Measurements from ENCODE around the gene ZNF385D. TPM values are rescaled to one million over a fixed set of nuclear protein-coding genes. Genes with fewer than 3 reads are reported as not detected.

ZNF385D gene
- total and polyA plus RNA-seq, 2 experiments from 2014 or later: 2.7 to 12.3 TPM

DNA sequence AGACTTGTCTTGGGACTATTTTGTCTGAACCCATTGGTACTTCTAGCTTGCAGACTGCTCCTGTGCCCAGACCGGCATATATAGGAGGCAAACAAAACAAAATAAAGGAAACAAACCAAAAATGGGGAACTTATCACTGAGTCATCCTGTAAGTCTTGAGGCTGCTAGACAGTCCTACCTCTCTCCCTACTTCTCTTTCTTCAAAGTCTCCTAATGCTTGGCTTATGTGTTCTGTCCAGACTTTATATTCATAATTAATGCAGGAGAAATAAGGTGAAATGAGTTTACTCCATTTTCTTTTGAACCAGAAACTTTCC lies 266.2 kb downstream of the ZNF385D start:
- H3F3A ChIP-seq (replicated peaks; ENCODE audit: low read depth): no peaks in the 10 kb centered on the region
- no peak for TF ChIP-seq ZNF114 (CRISPR knock-in tag; IDR thresholded peaks at IDR 0.05)
- TF ChIP-seq, protein P1, sequence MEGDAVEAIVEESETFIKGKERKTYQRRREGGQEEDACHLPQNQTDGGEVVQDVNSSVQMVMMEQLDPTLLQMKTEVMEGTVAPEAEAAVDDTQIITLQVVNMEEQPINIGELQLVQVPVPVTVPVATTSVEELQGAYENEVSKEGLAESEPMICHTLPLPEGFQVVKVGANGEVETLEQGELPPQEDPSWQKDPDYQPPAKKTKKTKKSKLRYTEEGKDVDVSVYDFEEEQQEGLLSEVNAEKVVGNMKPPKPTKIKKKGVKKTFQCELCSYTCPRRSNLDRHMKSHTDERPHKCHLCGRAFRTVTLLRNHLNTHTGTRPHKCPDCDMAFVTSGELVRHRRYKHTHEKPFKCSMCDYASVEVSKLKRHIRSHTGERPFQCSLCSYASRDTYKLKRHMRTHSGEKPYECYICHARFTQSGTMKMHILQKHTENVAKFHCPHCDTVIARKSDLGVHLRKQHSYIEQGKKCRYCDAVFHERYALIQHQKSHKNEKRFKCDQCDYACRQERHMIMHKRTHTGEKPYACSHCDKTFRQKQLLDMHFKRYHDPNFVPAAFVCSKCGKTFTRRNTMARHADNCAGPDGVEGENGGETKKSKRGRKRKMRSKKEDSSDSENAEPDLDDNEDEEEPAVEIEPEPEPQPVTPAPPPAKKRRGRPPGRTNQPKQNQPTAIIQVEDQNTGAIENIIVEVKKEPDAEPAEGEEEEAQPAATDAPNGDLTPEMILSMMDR (conservative IDR thresholded peaks at IDR 0.05; ENCODE audit: low read depth in 2 of 2): no peak
- no peak for TF ChIP-seq JUNB (IDR thresholded peaks at IDR 0.05; ENCODE audit: unreplicated experiment)
- no peak for TF ChIP-seq STAT1 (IDR thresholded peaks at IDR 0.05; ENCODE audit: unreplicated experiment)
- TF ChIP-seq EZH2 (IDR thresholded peaks at IDR 0.05; ENCODE audit: low read depth, unreplicated experiment): no peak
- TF ChIP-seq ZNF331 (CRISPR knock-in tag; IDR thresholded peaks at IDR 0.05; ENCODE audit: low read depth): no peak
- TF ChIP-seq, protein P2, sequence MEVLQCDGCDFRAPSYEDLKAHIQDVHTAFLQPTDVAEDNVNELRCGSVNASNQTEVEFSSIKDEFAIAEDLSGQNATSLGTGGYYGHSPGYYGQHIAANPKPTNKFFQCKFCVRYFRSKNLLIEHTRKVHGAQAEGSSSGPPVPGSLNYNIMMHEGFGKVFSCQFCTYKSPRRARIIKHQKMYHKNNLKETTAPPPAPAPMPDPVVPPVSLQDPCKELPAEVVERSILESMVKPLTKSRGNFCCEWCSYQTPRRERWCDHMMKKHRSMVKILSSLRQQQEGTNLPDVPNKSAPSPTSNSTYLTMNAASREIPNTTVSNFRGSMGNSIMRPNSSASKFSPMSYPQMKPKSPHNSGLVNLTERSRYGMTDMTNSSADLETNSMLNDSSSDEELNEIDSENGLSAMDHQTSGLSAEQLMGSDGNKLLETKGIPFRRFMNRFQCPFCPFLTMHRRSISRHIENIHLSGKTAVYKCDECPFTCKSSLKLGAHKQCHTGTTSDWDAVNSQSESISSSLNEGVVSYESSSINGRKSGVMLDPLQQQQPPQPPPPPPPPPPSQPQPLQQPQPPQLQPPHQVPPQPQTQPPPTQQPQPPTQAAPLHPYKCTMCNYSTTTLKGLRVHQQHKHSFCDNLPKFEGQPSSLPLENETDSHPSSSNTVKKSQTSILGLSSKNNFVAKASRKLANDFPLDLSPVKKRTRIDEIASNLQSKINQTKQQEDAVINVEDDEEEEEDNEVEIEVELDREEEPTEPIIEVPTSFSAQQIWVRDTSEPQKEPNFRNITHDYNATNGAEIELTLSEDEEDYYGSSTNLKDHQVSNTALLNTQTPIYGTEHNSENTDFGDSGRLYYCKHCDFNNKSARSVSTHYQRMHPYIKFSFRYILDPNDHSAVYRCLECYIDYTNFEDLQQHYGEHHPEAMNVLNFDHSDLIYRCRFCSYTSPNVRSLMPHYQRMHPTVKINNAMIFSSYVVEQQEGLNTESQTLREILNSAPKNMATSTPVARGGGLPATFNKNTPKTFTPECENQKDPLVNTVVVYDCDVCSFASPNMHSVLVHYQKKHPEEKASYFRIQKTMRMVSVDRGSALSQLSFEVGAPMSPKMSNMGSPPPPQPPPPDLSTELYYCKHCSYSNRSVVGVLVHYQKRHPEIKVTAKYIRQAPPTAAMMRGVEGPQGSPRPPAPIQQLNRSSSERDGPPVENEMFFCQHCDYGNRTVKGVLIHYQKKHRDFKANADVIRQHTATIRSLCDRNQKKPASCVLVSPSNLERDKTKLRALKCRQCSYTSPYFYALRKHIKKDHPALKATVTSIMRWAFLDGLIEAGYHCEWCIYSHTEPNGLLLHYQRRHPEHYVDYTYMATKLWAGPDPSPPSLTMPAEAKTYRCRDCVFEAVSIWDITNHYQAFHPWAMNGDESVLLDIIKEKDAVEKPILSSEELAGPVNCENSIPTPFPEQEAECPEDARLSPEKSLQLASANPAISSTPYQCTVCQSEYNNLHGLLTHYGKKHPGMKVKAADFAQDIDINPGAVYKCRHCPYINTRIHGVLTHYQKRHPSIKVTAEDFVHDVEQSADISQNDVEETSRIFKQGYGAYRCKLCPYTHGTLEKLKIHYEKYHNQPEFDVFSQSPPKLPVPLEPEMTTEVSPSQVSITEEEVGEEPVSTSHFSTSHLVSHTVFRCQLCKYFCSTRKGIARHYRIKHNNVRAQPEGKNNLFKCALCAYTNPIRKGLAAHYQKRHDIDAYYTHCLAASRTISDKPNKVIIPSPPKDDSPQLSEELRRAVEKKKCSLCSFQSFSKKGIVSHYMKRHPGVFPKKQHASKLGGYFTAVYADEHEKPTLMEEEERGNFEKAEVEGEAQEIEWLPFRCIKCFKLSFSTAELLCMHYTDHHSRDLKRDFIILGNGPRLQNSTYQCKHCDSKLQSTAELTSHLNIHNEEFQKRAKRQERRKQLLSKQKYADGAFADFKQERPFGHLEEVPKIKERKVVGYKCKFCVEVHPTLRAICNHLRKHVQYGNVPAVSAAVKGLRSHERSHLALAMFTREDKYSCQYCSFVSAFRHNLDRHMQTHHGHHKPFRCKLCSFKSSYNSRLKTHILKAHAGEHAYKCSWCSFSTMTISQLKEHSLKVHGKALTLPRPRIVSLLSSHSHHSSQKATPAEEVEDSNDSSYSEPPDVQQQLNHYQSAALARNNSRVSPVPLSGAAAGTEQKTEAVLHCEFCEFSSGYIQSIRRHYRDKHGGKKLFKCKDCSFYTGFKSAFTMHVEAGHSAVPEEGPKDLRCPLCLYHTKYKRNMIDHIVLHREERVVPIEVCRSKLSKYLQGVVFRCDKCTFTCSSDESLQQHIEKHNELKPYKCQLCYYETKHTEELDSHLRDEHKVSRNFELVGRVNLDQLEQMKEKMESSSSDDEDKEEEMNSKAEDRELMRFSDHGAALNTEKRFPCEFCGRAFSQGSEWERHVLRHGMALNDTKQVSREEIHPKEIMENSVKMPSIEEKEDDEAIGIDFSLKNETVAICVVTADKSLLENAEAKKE (CRISPR knock-in tag; IDR thresholded peaks at IDR 0.05): no peak
- no peak for TF ChIP-seq EZH2phosphoT487 (IDR thresholded peaks at IDR 0.05; ENCODE audit: unreplicated experiment)
- TF ChIP-seq, protein P3, sequence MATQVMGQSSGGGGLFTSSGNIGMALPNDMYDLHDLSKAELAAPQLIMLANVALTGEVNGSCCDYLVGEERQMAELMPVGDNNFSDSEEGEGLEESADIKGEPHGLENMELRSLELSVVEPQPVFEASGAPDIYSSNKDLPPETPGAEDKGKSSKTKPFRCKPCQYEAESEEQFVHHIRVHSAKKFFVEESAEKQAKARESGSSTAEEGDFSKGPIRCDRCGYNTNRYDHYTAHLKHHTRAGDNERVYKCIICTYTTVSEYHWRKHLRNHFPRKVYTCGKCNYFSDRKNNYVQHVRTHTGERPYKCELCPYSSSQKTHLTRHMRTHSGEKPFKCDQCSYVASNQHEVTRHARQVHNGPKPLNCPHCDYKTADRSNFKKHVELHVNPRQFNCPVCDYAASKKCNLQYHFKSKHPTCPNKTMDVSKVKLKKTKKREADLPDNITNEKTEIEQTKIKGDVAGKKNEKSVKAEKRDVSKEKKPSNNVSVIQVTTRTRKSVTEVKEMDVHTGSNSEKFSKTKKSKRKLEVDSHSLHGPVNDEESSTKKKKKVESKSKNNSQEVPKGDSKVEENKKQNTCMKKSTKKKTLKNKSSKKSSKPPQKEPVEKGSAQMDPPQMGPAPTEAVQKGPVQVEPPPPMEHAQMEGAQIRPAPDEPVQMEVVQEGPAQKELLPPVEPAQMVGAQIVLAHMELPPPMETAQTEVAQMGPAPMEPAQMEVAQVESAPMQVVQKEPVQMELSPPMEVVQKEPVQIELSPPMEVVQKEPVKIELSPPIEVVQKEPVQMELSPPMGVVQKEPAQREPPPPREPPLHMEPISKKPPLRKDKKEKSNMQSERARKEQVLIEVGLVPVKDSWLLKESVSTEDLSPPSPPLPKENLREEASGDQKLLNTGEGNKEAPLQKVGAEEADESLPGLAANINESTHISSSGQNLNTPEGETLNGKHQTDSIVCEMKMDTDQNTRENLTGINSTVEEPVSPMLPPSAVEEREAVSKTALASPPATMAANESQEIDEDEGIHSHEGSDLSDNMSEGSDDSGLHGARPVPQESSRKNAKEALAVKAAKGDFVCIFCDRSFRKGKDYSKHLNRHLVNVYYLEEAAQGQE (IDR thresholded peaks at IDR 0.05; ENCODE audit: unreplicated experiment): no peak
- TF ChIP-seq CREB1 (CRISPR knock-in tag; IDR thresholded peaks at IDR 0.05; ENCODE audit: low read depth): no peak
- TF ChIP-seq NANOG (IDR thresholded peaks at IDR 0.05; ENCODE audit: borderline replicate concordance): no peak
- TF ChIP-seq, protein P4, sequence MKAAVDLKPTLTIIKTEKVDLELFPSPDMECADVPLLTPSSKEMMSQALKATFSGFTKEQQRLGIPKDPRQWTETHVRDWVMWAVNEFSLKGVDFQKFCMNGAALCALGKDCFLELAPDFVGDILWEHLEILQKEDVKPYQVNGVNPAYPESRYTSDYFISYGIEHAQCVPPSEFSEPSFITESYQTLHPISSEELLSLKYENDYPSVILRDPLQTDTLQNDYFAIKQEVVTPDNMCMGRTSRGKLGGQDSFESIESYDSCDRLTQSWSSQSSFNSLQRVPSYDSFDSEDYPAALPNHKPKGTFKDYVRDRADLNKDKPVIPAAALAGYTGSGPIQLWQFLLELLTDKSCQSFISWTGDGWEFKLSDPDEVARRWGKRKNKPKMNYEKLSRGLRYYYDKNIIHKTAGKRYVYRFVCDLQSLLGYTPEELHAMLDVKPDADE (IDR thresholded peaks at IDR 0.05): no peak
- no peak for TF ChIP-seq POLR2AphosphoS5 (IDR thresholded peaks at IDR 0.05; ENCODE audit: low read depth)
- H3K79me2 ChIP-seq (replicated peaks; ENCODE audit: insufficient read depth): no peaks in the 10 kb centered on the region
- Mint-ChIP-seq H3K36me3 (ENCODE audit: low read depth) (no peaks in the 10 kb centered on the region), H3K27me3 (ENCODE audit: insufficient read depth, low read depth, poor library complexity) (no peaks in the 10 kb centered on the region), H3K27ac (no peak overlapping the region), H3K4me1 (no peaks in the 10 kb centered on the region), H3K4me3 (no peak overlapping the region), H3K9me3 (no peaks in the 10 kb centered on the region)
- H4K20me1 ChIP-seq (replicated peaks; ENCODE audit: insufficient read depth): no peaks in the 10 kb centered on the region
- DNase-seq (ENCODE audit: low spot score): no peak
- no peak overlapping the region for H2AFZ ChIP-seq
- no peaks in the 10 kb centered on the region for H3K27me3 ChIP-seq (ENCODE audit: insufficient read depth)
- ATAC-seq: no peak
- H3K4me3 ChIP-seq: no peak overlapping the region
- no peaks in the 10 kb centered on the region for H3K4me1 ChIP-seq (ENCODE audit: insufficient read depth)
- H3K36me3 ChIP-seq (ENCODE audit: insufficient read depth): no peaks in the 10 kb centered on the region
- no peaks in the 10 kb centered on the region for H3K9me2 ChIP-seq (ENCODE audit: insufficient read depth)
- H3K27ac ChIP-seq (ENCODE audit: low read depth): no peak overlapping the region
- no peak overlapping the region for H3K4me2 ChIP-seq

Measured in GM23338 (cell line).